Measurements from ENCODE around the gene UTRN. TPM values are rescaled to one million over a fixed set of nuclear protein-coding genes. Genes with fewer than 3 reads are reported as not detected.

The UTRN gene
- 100 to 1,000 TPM; 207 to 489 TPM for total RNA-seq
- polyA plus RNA-seq = 10 to 100 TPM; 24.6 to 38.7 TPM
- long read RNA-seq, donor 1, partial matches to known transcripts = 32 of 33 reads
- long read RNA-seq, donor 1, other reads (novel, unspliced or antisense) = 0 of 33 reads
- long read RNA-seq, donor 2, partial matches to known transcripts = 0 of 2 reads
- long read RNA-seq, donor 2, other reads (novel, unspliced or antisense) = 0 of 2 reads
- long read RNA-seq, donor 3, partial matches to known transcripts = 5 of 9 reads
- long read RNA-seq, donor 3, other reads (novel, unspliced or antisense) = 0 of 9 reads
- long read RNA-seq, donor 4, partial matches to known transcripts = 0 of 2 reads
- long read RNA-seq, donor 4, other reads (novel, unspliced or antisense) = 0 of 2 reads
- long read RNA-seq, donor 5, partial matches to known transcripts = 20 of 21 reads
- long read RNA-seq, donor 5, other reads (novel, unspliced or antisense) = 0 of 21 reads

DNA sequence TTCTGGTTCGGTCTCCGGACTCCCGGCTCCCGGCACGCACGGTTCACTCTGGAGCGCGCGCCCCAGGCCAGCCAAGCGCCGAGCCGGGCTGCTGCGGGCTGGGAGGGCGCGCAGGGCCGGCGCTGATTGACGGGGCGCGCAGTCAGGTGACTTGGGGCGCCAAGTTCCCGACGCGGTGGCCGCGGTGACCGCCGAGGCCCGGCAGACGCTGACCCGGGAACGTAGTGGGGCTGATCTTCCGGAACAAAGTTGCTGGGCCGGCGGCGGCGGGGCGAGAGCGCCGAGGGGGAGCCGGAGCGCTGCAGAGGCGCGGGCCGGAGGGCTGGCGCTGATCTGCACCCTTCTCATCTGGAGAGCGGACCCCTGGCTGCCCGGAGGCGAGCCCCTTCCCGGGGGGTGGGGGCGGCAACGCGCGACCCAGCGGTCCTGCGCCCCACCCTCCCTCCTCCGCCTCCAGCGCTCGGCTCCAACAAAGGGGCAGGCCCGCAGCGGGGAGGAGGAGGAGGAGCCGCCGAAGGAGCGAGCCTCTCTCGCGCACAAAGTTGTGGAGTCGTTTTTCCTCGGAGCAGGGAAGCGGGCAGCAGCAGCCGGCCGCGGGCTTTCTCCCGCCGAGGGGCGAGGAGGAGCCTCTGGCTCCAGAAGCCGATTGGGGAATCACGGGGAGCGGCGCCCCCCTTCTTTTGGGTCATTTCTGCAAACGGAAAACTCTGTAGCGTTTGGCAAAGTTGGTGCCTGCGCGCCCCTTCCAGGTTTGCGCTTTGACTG, at the start of gene UTRN:
Gene UTRN, plus strand, starts transcription at position 553 of the 765 bp plus-strand sequence. CDS start 6,494 bp downstream, outside the sequence.
- Histone ChIP-seq H3K4me1 (ENCODE audit: control insufficient read depth in 5 of 5, insufficient read depth in 5 of 5, low read length in 5 of 5) (peaks cover 0 to 20% (median 0%) of the 10 kb centered on the region in 5 donors), H3K27ac (ENCODE audit: low read depth in 1 of 2, low read length in 1 of 2) (peak within 1 kb of the TSS; percentile 98 to 99), H3K9ac (ENCODE audit: insufficient read depth in 1 of 2, low read length in 2 of 2) (peak within 1 kb of the TSS; percentile 81 to 86), H3K36me3 (ENCODE audit: control insufficient read depth in 4 of 4, insufficient read depth in 4 of 4, low read length in 4 of 4) (no peaks in the 10 kb centered on the region), H3K27me3 (ENCODE audit: control insufficient read depth in 3 of 3, insufficient read depth in 3 of 3, low read length in 2 of 3) (no peaks in the 10 kb centered on the region), H3K9me3 (ENCODE audit: control insufficient read depth in 4 of 4, insufficient read depth in 3 of 4, low read length in 3 of 4) (no peaks in the 10 kb centered on the region), H3K4me3 (peak within 1 kb of the TSS; percentile 85)
- WGBS, 2 donors = 0% methylated on average over 72 to 84 of the region's 84 CpGs
- TF ChIP-seq CTCF (IDR thresholded peaks at IDR 0.05; ENCODE audit: control extremely low read depth, extremely low read depth) = no peak
- ATAC-seq (ENCODE audit: insufficient read depth, low FRiP score) (peak; percentile 80), DNase-seq (peak; percentile 92 to 93 (median 93))

GRCh38 chr6:144244688-144245087, 40.4 kb upstream of the UTRN start:
- H3K9me3 ChIP-seq (ENCODE audit: control insufficient read depth in 4 of 4, insufficient read depth in 3 of 4, low read length in 3 of 4) = peaks cover 0 to 3% (median 0%) of the 10 kb centered on the region in 4 donors
- no peak overlapping the region for H3K9ac ChIP-seq (ENCODE audit: insufficient read depth in 1 of 2, low read length in 2 of 2)
- no peak overlapping the region for H3K4me3 ChIP-seq
- WGBS, 2 donors = 97 to 99% methylated on average over 4 of the region's 4 CpGs
- ATAC-seq (ENCODE audit: insufficient read depth, low FRiP score) = no peak
- no peaks in the 10 kb centered on the region for H3K27me3 ChIP-seq (ENCODE audit: control insufficient read depth in 3 of 3, insufficient read depth in 3 of 3, low read length in 2 of 3)
- no peaks in the 10 kb centered on the region for H3K36me3 ChIP-seq (ENCODE audit: control insufficient read depth in 4 of 4, insufficient read depth in 4 of 4, low read length in 4 of 4)
- no peaks in the 10 kb centered on the region for H3K4me1 ChIP-seq (ENCODE audit: control insufficient read depth in 5 of 5, insufficient read depth in 5 of 5, low read length in 5 of 5)
- DNase-seq = no peak
- TF ChIP-seq CTCF (IDR thresholded peaks at IDR 0.05; ENCODE audit: control extremely low read depth, extremely low read depth) = no peak
- no peak overlapping the region for H3K27ac ChIP-seq (ENCODE audit: low read depth in 1 of 2, low read length in 1 of 2)

DNA sequence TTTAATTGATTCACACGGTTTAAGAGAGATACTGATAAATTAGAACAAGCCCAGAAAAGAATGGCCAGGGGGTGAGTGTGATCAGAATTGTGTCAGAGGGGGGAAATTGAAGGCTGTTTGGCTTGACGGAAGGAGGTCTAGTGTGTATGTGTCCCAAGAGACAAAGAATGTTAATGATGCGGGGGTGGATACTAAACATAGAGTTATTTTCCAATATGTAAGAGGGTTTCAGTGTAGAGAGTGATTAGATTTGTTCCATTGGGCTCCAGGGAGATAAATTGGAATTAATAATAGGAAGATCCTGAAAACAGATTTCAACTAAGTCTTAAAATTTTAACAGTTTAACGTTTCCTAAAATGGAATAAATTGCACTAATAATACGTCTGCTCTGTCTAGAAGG, 38.1 kb upstream of the UTRN start:
- Histone ChIP-seq H3K9me3 (ENCODE audit: control insufficient read depth in 4 of 4, insufficient read depth in 3 of 4, low read length in 3 of 4) (peaks cover 0 to 3% (median 0%) of the 10 kb centered on the region in 4 donors), H3K4me1 (ENCODE audit: control insufficient read depth in 5 of 5, insufficient read depth in 5 of 5, low read length in 5 of 5) (no peaks in the 10 kb centered on the region)
- WGBS, 2 donors = 89 to 94% methylated on average over 5 of the region's 5 CpGs

More for the DNA sequence above, 38.1 kb upstream of the UTRN start:
- H3K4me3 ChIP-seq = no peak overlapping the region
- H3K27me3 ChIP-seq (ENCODE audit: control insufficient read depth in 3 of 3, insufficient read depth in 3 of 3, low read length in 2 of 3) = no peaks in the 10 kb centered on the region
- no peak overlapping the region for H3K9ac ChIP-seq (ENCODE audit: insufficient read depth in 1 of 2, low read length in 2 of 2)
- DNase-seq = no peak
- no peak overlapping the region for H3K27ac ChIP-seq (ENCODE audit: low read depth in 1 of 2, low read length in 1 of 2)
- no peak for TF ChIP-seq CTCF (IDR thresholded peaks at IDR 0.05; ENCODE audit: control extremely low read depth, extremely low read depth)
- ATAC-seq (ENCODE audit: insufficient read depth, low FRiP score) = no peak
- no peaks in the 10 kb centered on the region for H3K36me3 ChIP-seq (ENCODE audit: control insufficient read depth in 4 of 4, insufficient read depth in 4 of 4, low read length in 4 of 4)
